ENCODE data around the gene SEL1L2.

Gene SEL1L2

DNA sequence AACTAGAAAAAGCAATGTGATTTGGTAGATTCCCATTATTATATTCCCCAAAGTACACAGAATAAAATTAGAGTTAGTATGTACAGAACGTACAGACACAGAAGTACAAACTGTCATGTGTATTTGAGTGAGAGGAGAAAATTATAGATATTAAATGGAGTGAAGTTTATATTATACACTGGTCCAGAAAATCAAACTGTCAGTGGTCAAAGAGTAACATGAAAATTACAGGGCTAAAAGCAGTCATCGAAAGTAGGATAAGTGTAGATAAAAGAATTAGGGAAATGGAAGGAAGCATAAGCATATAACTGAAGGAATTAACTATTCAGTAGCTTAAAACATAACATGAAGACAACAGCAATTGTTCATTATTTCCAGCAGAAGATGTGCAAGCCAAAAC, 30.3 kb downstream of the SEL1L2 start:
- TF ChIP-seq, protein P1, sequence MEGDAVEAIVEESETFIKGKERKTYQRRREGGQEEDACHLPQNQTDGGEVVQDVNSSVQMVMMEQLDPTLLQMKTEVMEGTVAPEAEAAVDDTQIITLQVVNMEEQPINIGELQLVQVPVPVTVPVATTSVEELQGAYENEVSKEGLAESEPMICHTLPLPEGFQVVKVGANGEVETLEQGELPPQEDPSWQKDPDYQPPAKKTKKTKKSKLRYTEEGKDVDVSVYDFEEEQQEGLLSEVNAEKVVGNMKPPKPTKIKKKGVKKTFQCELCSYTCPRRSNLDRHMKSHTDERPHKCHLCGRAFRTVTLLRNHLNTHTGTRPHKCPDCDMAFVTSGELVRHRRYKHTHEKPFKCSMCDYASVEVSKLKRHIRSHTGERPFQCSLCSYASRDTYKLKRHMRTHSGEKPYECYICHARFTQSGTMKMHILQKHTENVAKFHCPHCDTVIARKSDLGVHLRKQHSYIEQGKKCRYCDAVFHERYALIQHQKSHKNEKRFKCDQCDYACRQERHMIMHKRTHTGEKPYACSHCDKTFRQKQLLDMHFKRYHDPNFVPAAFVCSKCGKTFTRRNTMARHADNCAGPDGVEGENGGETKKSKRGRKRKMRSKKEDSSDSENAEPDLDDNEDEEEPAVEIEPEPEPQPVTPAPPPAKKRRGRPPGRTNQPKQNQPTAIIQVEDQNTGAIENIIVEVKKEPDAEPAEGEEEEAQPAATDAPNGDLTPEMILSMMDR (IDR thresholded peaks at IDR 0.05; ENCODE audit: low read depth, low read length), result no peak
- no peak for DNase-seq (ENCODE audit: extremely low read depth, low read depth)

DNA sequence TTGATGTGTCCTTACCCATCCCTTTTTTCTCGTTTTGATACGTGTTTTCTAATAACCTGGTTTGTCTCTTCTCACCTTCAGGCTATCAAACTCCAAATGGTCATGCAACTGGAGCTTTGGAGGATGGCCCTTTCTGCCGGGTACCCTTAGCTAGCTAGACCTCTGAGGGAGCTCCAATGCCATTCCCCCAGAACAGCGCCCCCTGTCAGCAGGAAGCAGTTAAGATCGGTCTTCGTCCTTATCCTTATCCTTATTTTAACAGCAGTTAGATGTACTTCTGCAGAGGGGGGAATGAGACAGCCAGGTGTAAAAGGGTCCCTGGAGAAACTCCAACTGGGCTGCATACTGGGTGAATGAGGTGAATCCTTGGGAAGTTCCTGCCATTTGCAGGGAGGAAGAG, 37.2 kb downstream of the SEL1L2 start:
- TF ChIP-seq, protein P1 (IDR thresholded peaks at IDR 0.05; ENCODE audit: low read depth, low read length), result no peak
- DNase-seq (ENCODE audit: extremely low read depth, low read depth), result no peak

DNA sequence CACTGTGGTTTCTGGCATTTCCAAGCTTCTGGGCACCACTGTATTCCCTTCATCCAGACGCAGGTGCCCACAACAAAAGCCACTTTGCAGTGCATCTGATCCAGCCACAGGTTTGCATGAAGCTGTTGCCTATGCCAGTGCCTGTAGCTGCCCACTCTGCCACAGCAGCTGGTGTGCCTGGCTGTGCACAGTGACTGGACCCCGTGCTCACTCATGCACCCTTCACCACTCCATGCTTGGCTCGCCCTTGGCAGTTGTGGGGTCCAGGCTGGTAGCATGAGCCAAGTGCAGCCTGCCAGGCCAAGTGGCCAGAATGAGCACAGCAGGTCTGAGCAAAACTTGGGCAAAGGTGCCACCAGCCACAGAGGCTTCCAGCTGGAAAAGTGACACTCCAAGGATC, 42.7 kb downstream of the SEL1L2 start:
- DNase-seq (ENCODE audit: extremely low read depth, low read depth), result no peak
- TF ChIP-seq, protein P1 (IDR thresholded peaks at IDR 0.05; ENCODE audit: low read depth, low read length), result no peak

DNA sequence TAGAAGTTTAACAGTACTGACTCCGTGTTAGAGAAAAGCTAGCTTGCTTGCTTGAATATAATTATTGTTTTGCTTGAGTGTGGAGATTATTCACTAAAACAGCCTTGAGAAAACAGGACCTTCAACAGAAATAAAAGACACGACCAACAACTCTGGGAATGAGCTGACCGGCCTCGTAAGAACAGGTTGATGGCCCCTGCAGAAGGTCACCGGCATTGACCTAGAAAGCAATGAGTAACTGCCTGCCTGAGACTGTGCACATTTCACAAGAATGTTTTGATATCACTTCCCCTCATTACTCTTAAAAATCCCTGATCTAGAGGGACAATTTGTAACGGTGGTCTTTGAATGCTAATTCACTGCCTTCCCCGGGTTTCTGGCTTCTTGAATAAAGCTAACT, 49.4 kb downstream of the SEL1L2 start:
- DNase-seq (ENCODE audit: extremely low read depth, low read depth), result no peak
- TF ChIP-seq, protein P1 (IDR thresholded peaks at IDR 0.05; ENCODE audit: low read depth, low read length), result no peak

DNA sequence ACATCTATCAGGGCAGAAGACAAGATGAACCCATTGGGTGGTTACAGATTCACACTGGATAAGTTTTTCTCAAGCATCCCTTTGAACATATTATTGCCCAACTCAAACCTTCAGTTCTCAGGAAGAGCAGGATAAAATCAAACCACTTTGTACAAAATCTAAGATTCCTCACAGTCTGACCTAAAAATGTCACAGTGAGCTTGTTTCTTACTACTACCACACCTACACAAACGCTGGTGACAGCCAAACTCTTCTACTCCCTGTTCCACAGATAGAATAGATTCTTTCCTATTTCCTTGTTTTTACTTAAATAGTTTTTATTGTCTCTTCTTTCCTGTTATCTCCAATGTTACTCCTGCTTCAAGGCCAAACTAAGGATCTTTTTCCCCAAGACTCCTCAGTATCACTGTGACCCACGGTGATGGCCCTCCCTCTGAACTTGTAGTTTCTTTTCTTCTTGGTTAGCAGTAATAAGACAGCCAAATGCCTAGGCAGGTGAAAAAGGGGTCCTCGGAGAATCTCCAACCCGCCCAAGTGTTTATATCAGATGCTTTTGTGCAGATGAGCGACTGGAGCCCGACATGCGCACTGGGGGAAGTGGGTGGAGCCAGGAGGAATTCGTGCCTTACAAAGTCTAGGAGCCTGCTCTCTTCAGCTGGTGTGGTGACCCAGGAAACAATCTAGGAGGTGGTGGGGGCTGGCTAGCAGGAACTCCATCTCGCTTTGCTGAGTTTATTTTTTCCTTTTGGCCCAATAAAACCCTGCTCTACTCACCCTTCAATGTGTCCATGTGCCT, 53.4 kb downstream of the SEL1L2 start:
- DNase-seq (ENCODE audit: extremely low read depth, low read depth), result no peak
- TF ChIP-seq, protein P1 (IDR thresholded peaks at IDR 0.05; ENCODE audit: low read depth, low read length), result no peak

DNA sequence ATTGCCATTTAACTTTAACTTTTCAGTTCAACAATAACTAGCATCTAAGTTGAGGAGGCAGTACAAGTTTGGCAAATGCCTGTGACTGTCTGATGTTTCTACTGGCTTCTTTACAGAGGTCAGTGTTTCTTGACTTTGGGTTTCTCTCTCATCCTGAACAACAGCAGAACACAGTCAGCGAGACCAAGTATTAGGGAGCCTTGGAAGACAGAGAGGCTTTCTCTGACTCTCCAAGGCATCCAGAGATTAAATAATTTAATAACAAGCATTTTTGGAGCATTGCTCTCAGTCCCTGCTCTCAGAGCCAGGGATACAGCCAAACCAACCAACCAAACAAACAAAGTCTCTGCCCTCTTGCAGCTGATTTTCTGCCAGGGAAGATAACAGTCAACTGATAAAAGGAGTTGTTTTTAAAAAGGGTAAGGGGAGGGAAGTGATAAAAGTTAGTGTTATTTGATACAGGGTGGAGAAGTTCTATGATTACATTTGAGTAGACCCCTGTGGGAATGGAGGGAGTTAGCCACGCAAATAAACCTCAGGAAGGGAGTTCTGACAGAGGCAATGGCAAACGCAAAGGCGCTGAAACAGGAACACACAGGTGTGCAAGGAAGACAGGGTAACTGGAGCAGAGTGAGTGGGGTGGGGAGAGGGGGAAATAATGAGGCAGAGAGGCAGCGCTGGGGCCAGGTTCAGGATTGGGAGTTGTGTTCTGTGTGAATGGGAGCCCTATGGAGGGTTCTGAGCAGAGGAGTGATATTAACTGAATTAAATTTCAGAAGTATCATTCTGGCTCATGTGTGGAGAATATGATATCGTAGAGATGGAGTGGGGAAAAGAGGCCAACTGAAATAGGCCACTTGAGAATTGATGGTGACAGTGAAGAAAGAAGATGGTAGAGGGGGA, 55.2 kb downstream of the SEL1L2 start:
- no peak for DNase-seq (ENCODE audit: extremely low read depth, low read depth)

More for the DNA sequence above, 55.2 kb downstream of the SEL1L2 start:
- TF ChIP-seq, protein P1 (IDR thresholded peaks at IDR 0.05; ENCODE audit: low read depth, low read length), result no peak

All from AG09319 (cell line).